GM12878 (cell line): Measurements from ENCODE around the gene TOX2. TPM values are rescaled to one million over a fixed set of nuclear protein-coding genes. Genes with fewer than 3 reads are reported as not detected.

Experiments used
- ATAC-seq: fragments of 200-7000 bp; cut with Tn5 transposase; 3 replicates; pipeline ENCODE4 v1.9.1; 2020; ENCODE audit warnings: mild to moderate bottlenecking, moderate library complexity
- BruUV-seq: library from RNA; stranded (reverse); fragments of 400-500 nt; replicated peaks from 2 replicates; lab custom pipeline; 2021; lab: Mats Ljungman, UMichigan
- CTCF ChIA-PET: fragments of 300-600 bp; sonication (Branson Sonifier 250); formaldehyde crosslinking; extraction: SDS; loops from one replicate; lab custom pipeline; 2021; ENCODE audit warnings: inconsistent platforms; lab: Yijun Ruan, JAX
- POLR2A ChIA-PET: fragments of 350-600 bp; formaldehyde crosslinking; extraction: SDS; loops from one replicate; lab custom pipeline; 2021; ENCODE audit warnings: inconsistent platforms; lab: Charles Lee
- RAD21 ChIA-PET: fragments of 300-600 bp; sonication (Branson Sonifier 250); formaldehyde crosslinking; loops from one replicate; lab custom pipeline; 2023; ENCODE audit warnings: antibody characterized with exemption; ENCODE audit not compliant: unreplicated experiment; lab: Charles Lee
- SMC1A ChIA-PET: fragments of 300-600 bp; sonication (Branson Sonifier 250); formaldehyde crosslinking; loops from one replicate; lab custom pipeline; 2023; ENCODE audit not compliant: unreplicated experiment, uncharacterized antibody; lab: Charles Lee
- DNase-seq: peaks from one replicate; pipeline ENCODE4 v3.0.0-alpha.2; 2011; ENCODE audit warnings: low read depth, low spot score
- FAIRE-seq: peaks from 3 replicates; lab custom pipeline; 2011; peaks lifted over from hg19 to GRCh38; lab: Jason Lieb, UNC
- H2AFZ ChIP-seq: 2 replicates; pipeline ENCODE4 v1.6.0; 2011; ENCODE audit warnings: low read depth, low read length, control low read depth; ENCODE audit not compliant: control insufficient read depth
- H3K27ac ChIP-seq: 2 replicates; pipeline ENCODE4 v1.5.1; 2011; ENCODE audit warnings: control low read depth; ENCODE audit not compliant: control insufficient read depth, insufficient read depth
- H3K27me3 ChIP-seq, 2 experiments: replicated peaks in 1 of 2; 2 replicates each; pipeline versions ENCODE4 v1.6.0 to v1.6.1; 2011; ENCODE audit warnings: low read length in 1 of 2; ENCODE audit not compliant: control insufficient read depth in 2 of 2, insufficient read depth in 2 of 2
- H3K36me3 ChIP-seq, 2 experiments: 2 replicates each; pipeline ENCODE4 v1.5.1; 2011; ENCODE audit warnings: low read length in 1 of 2; ENCODE audit not compliant: control insufficient read depth in 2 of 2, insufficient read depth in 2 of 2
- H3K4me1 ChIP-seq: 2 replicates; pipeline ENCODE4 v1.6.1; 2011; ENCODE audit warnings: mild to moderate bottlenecking, low read length, moderate library complexity, mixed read lengths; ENCODE audit not compliant: control insufficient read depth, insufficient read depth
- H3K4me2 ChIP-seq: 2 replicates; pipeline ENCODE4 v1.6.0; 2011; ENCODE audit warnings: control low read depth; ENCODE audit not compliant: control insufficient read depth, insufficient read depth
- H3K4me3 ChIP-seq: fragments of 200-600 bp; sonication (generic); 2 replicates; pipeline ENCODE4 v1.5.1; 2016
- H3K79me2 ChIP-seq: 2 replicates; pipeline ENCODE4 v1.6.0; 2011; ENCODE audit warnings: low read length; ENCODE audit not compliant: control insufficient read depth, insufficient read depth
- H3K9ac ChIP-seq: 2 replicates; pipeline ENCODE4 v1.8.0; 2011; ENCODE audit warnings: low read length, control low read depth, mixed read lengths; ENCODE audit not compliant: control insufficient read depth, insufficient read depth
- H3K9me3 ChIP-seq: replicated peaks from 3 replicates; pipeline ENCODE4 v1.5.1; 2011; ENCODE audit warnings: mild to moderate bottlenecking, low read length; ENCODE audit not compliant: control insufficient read depth, insufficient read depth
- H4K20me1 ChIP-seq: 2 replicates; pipeline ENCODE4 v1.6.0; 2011; ENCODE audit not compliant: control insufficient read depth, insufficient read depth
- ASH2L ChIP-seq: fragments of 300-600, 200-600 bp; sonication (generic); IDR thresholded peaks from 2 replicates; pipeline ENCODE4 v1.6.1; 2017; ENCODE audit warnings: low read depth, mild to moderate bottlenecking, borderline replicate concordance
- CBX5 ChIP-seq: sonication (generic); IDR thresholded peaks from 2 replicates; pipeline ENCODE4 v1.6.1; 2016; ENCODE audit warnings: low read depth, moderate library complexity, mild to moderate bottlenecking, inconsistent platforms
- EGR1 ChIP-seq, 2 experiments: IDR thresholded peaks; 1 replicate in 1 of 2; 2 replicates in 1 of 2; pipeline ENCODE4 v1.6.1; 2011 to 2012; ENCODE audit warnings: low read depth in 2 of 2, low read length in 2 of 2, borderline replicate concordance in 1 of 2, mild to moderate bottlenecking in 1 of 2, moderate library complexity in 1 of 2
- FOS ChIP-seq: IDR thresholded peaks from 3 replicates; pipeline ENCODE4 v1.6.1; 2011; ENCODE audit warnings: borderline replicate concordance; ENCODE audit not compliant: insufficient read length; ENCODE audit errors: extremely low read depth
- MEF2B ChIP-seq: fragments of 450-650 bp; IDR thresholded peaks from 2 replicates; pipeline ENCODE4 v1.6.1; 2018; ENCODE audit warnings: mild to moderate bottlenecking, moderate library complexity; ENCODE audit not compliant: partially characterized antibody, poor library complexity, severe bottlenecking
- MTA3 ChIP-seq: IDR thresholded peaks from 2 replicates; pipeline ENCODE4 v1.6.1; 2012; ENCODE audit warnings: low read length, inconsistent platforms, borderline replicate concordance
- MXI1 ChIP-seq: fragments of 150-350 bp; IDR thresholded peaks from 2 replicates; pipeline ENCODE4 v1.6.1; 2011; ENCODE audit warnings: low read depth, mild to moderate bottlenecking, inconsistent platforms, low read length, improper control_type of control experiment
- NFXL1 ChIP-seq: fragments of 450-650 bp; IDR thresholded peaks from 2 replicates; pipeline ENCODE4 v1.6.1; 2017; ENCODE audit warnings: antibody characterized with exemption, mild to moderate bottlenecking, borderline replicate concordance
- RAD21 ChIP-seq: IDR thresholded peaks from 2 replicates; pipeline ENCODE4 v1.6.1; 2011; ENCODE audit warnings: mild to moderate bottlenecking, low read depth, low read length, moderate library complexity; ENCODE audit not compliant: insufficient read depth
- RELA ChIP-seq: fragments of 450-650 bp; IDR thresholded peaks from 2 replicates; pipeline ENCODE4 v1.8.0; 2014; ENCODE audit warnings: borderline replicate concordance; ENCODE audit not compliant: partially characterized antibody
- SREBF2 ChIP-seq: IDR thresholded peaks from 2 replicates; pipeline ENCODE4 v1.6.1; 2012; ENCODE audit warnings: mild to moderate bottlenecking, low read length
- SUPT20H ChIP-seq: IDR thresholded peaks from 2 replicates; pipeline ENCODE4 v1.6.1; 2011; ENCODE audit warnings: low read depth, mild to moderate bottlenecking, low read length, moderate library complexity, borderline replicate concordance; ENCODE audit not compliant: control insufficient read depth
- TARDBP ChIP-seq: IDR thresholded peaks from 2 replicates; pipeline ENCODE4 v1.6.1; 2016; ENCODE audit warnings: borderline replicate concordance
- ZNF24 ChIP-seq: fragments of 450-650 bp; IDR thresholded peaks from 2 replicates; pipeline ENCODE4 v1.6.1; 2017; ENCODE audit warnings: antibody characterized with exemption, mild to moderate bottlenecking
- WGBS: methylation state at CpG from one replicate; pipeline ENCODE4 v1.1.6; 2016; ENCODE audit warnings: low lambda C conversion rate; ENCODE audit not compliant: insufficient replicate concordance, insufficient coverage; ENCODE audit errors: missing lambda C conversion rate; 5-methylcytosine and 5-hydroxymethylcytosine counted together
- in situ Hi-C: fragments of 300-500 bp; cut with MboI; formaldehyde crosslinking; loops from 9 replicates; pipeline ENCODE4 v1.14.3; 2018; ENCODE audit warnings: mixed read lengths
- intact Hi-C: fragments of 100-400 bp; cut with micrococcal nuclease; formaldehyde crosslinking; loops from one replicate; pipeline ENCODE4 v1.14.2; 2022; ENCODE audit not compliant: unreplicated experiment
- polyA plus RNA-seq, 11 experiments: library from polyadenylated mRNA; depleted of rRNA in 4 of 11; unstranded in 6 of 11; stranded (reverse) in 5 of 11; fragments of >200 nt; fragmentation: Nextera tagmentation in 4 of 11; fragmentation: Illumina TruSeq in 1 of 11; extraction: Ambion mirVana in 4 of 11; extraction: Trizol in 1 of 11; gene quantifications; 1 replicate in 1 of 11; 2 replicates in 10 of 11; pipeline versions ENCODE4 v1.2.1 to v1.2.3, GENCODE V29; 2011 to 2016; ENCODE audit warnings: inconsistent platforms in 2 of 11, missing spikeins in 2 of 11, low read depth in 1 of 11
- total RNA-seq, 4 experiments: library from RNA; depleted of rRNA in 3 of 4; stranded (reverse); fragments of >200 nt in 3 of 4; fragmentation: Illumina TruSeq in 1 of 4; extraction: Trizol in 1 of 4; gene quantifications; 2 replicates each; pipeline versions ENCODE4 v1.2.1 to v1.2.3, GENCODE V29; 2013 to 2021
- TF ChIP-seq, protein P1 (sequence below): IDR thresholded peaks from 2 replicates; pipeline ENCODE4 v1.6.1; 2012; ENCODE audit warnings: low read depth, low read length, improper control_type of control experiment
- TF ChIP-seq, protein P2 (sequence below), 3 experiments: IDR thresholded peaks in 2 of 3; conservative IDR thresholded peaks in 1 of 3; 2 replicates each; pipeline ENCODE4 v1.5.1; 2011; ENCODE audit warnings: low read depth in 3 of 3, low read length in 3 of 3, mild to moderate bottlenecking in 3 of 3, control low read depth in 2 of 3, moderate library complexity in 2 of 3, inconsistent platforms in 1 of 3, mixed read lengths in 1 of 3; ENCODE audit not compliant: control insufficient read depth in 2 of 3, insufficient read depth in 1 of 3; ENCODE audit errors: extremely low read depth in 1 of 3

Gene TOX2
- total and polyA plus RNA-seq, 10 of the 15 experiments (the other 5 are each of a cell fraction or from before 2014, with no cell fraction given): 2.6 to 40.5 (median 7.9) TPM

GRCh38 chr20:43893930-43894329, 20.7 kb upstream of the TOX2 start:
- H3K27me3 ChIP-seq: no peaks in the 10 kb centered on the region
- no peak overlapping the region for H3K4me2 ChIP-seq
- FAIRE-seq (no peak), DNase-seq (no peak), ATAC-seq (no peak)
- ChIA-PET POLR2A (no interaction called here), RAD21 (no interaction called here), SMC1A (interaction anchor here (0.7 to 1.4 kb wide), 2 partner anchors 13 to 54 kb away, joined by 3 read pairs; no protein-coding TSS in a partner anchor), CTCF (interaction anchor here (0.6 kb wide), 1 partner anchor 143 kb away, joined by 3 read pairs; no protein-coding TSS in a partner anchor)
- H3K4me3 ChIP-seq: no peak overlapping the region
- H3K9me3 ChIP-seq: peaks cover 3% of the 10 kb centered on the region; the same call in 2 of the 3 replicates
- no peak overlapping the region for H3K27ac ChIP-seq
- no peaks in the 10 kb centered on the region for H3K79me2 ChIP-seq
- no peak overlapping the region for H2AFZ ChIP-seq
- TF ChIP-seq MTA3 (no peak), MEF2B (no peak)
- no peaks in the 10 kb centered on the region for H4K20me1 ChIP-seq
- no peaks in the 10 kb centered on the region for H3K4me1 ChIP-seq
- BruUV-seq: no TSS peak
- H3K36me3 ChIP-seq: no peaks in the 10 kb centered on the region
- intact Hi-C loops: no loop called here
- WGBS: 0% methylated on average over 2 of the region's 2 CpGs
- H3K9ac ChIP-seq: no peak overlapping the region
- in situ Hi-C loops: no loop called here

- Histone ChIP-seq H3K9me3 (peaks cover 3% of the 10 kb centered on the region; the same call in 2 of the 3 replicates), H3K4me1 (no peaks in the 10 kb centered on the region), H3K79me2 (no peaks in the 10 kb centered on the region), H3K4me3 (no peak overlapping the region), H2AFZ (no peak overlapping the region), H3K4me2 (no peak overlapping the region), H3K27ac (no peak overlapping the region), H3K9ac (no peak overlapping the region), H3K27me3 (no peaks in the 10 kb centered on the region), H3K36me3 (no peaks in the 10 kb centered on the region), H4K20me1 (no peaks in the 10 kb centered on the region)
- in situ Hi-C loops: no loop called here
- RAD21 ChIA-PET: no interaction called here
- BruUV-seq: no TSS peak
- intact Hi-C loops: no loop called here
- SMC1A ChIA-PET: interaction anchor here (0.7 kb wide), 1 partner anchor 55 kb away, joined by 3 read pairs; no protein-coding TSS in a partner anchor
- ATAC-seq (no peak), DNase-seq (no peak), FAIRE-seq (no peak)
- CTCF ChIA-PET: interaction anchor here (0.6 kb wide), 1 partner anchor 144 kb away, joined by 3 read pairs; no protein-coding TSS in a partner anchor
- POLR2A ChIA-PET: no interaction called here
- 61% methylated on average over 4 of the region's 4 CpGs for WGBS
- TF ChIP-seq, protein P1, sequence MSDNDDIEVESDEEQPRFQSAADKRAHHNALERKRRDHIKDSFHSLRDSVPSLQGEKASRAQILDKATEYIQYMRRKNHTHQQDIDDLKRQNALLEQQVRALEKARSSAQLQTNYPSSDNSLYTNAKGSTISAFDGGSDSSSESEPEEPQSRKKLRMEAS: no peak
- TF ChIP-seq MXI1: no peak
- no peak for TF ChIP-seq FOS
- TF ChIP-seq ASH2L: no peak
- TF ChIP-seq CBX5: no peak
- TF ChIP-seq TARDBP: no peak
- no peak for TF ChIP-seq RAD21
- no peak for TF ChIP-seq EGR1 (IDR thresholded peaks at IDR 0.05; ENCODE audit: borderline replicate concordance in 1 of 2, low read depth in 2 of 2, low read length in 2 of 2)
- TF ChIP-seq ZNF24: no peak
- no peak for TF ChIP-seq SUPT20H
- TF ChIP-seq NFXL1: no peak
- TF ChIP-seq, protein P2, sequence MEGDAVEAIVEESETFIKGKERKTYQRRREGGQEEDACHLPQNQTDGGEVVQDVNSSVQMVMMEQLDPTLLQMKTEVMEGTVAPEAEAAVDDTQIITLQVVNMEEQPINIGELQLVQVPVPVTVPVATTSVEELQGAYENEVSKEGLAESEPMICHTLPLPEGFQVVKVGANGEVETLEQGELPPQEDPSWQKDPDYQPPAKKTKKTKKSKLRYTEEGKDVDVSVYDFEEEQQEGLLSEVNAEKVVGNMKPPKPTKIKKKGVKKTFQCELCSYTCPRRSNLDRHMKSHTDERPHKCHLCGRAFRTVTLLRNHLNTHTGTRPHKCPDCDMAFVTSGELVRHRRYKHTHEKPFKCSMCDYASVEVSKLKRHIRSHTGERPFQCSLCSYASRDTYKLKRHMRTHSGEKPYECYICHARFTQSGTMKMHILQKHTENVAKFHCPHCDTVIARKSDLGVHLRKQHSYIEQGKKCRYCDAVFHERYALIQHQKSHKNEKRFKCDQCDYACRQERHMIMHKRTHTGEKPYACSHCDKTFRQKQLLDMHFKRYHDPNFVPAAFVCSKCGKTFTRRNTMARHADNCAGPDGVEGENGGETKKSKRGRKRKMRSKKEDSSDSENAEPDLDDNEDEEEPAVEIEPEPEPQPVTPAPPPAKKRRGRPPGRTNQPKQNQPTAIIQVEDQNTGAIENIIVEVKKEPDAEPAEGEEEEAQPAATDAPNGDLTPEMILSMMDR (IDR thresholded peaks at IDR 0.05 in 2 of 3, conservative IDR thresholded peaks at IDR 0.05 in 1 of 3; ENCODE audit: control insufficient read depth in 2 of 3, extremely low read depth in 1 of 3, insufficient read depth in 1 of 3, low read depth in 3 of 3, low read length in 3 of 3): no peak
- no peak for TF ChIP-seq RELA
- TF ChIP-seq SREBF2: no peak
Observed at GRCh38 chr20:43894491-43894890, 20.2 kb upstream of the TOX2 start.
